ENCODE measurements around the gene CBFA2T2.
"Not testable (repeated sequence)": the region's sequence is repeated elsewhere in the genome, so short reads cannot be mapped to it uniquely, and the experiment has no call there.

Gene CBFA2T2

GRCh38 chr20:33499355-33499754 is 9.5 kb downstream of the CBFA2T2 start:
- no peak for TF ChIP-seq CTCF (IDR thresholded peaks at IDR 0.05; ENCODE audit: low read depth, low read length, missing control alignments)
- DNase-seq (ENCODE audit: extremely low read depth, low read depth) = no peak
- no peak overlapping the region for H3K4me3 ChIP-seq (replicated peaks; ENCODE audit: low read depth, low read length)

- no peak overlapping the region for H3K4me3 ChIP-seq (replicated peaks; ENCODE audit: low read depth, low read length)
- no peak for DNase-seq (ENCODE audit: extremely low read depth, low read depth)
- TF ChIP-seq CTCF (IDR thresholded peaks at IDR 0.05; ENCODE audit: low read depth, low read length, missing control alignments) = no peak
Measured at GRCh38 chr20:33501000-33501399, 11.1 kb downstream of the CBFA2T2 start.

GRCh38 chr20:33503564-33503963 is 13.7 kb downstream of the CBFA2T2 start:
- no peak for DNase-seq (ENCODE audit: extremely low read depth, low read depth)
- H3K4me3 ChIP-seq (replicated peaks; ENCODE audit: low read depth, low read length) = no peak overlapping the region
- no peak for TF ChIP-seq CTCF (IDR thresholded peaks at IDR 0.05; ENCODE audit: low read depth, low read length, missing control alignments)

GRCh38 chr20:33506576-33506975 is 16.7 kb downstream of the CBFA2T2 start:
- no peak for TF ChIP-seq CTCF (IDR thresholded peaks at IDR 0.05; ENCODE audit: low read depth, low read length, missing control alignments)

GRCh38 chr20:33507461-33507860 is 17.6 kb downstream of the CBFA2T2 start:
- no peak for DNase-seq (ENCODE audit: extremely low read depth, low read depth)
- no peak for TF ChIP-seq CTCF (IDR thresholded peaks at IDR 0.05; ENCODE audit: low read depth, low read length, missing control alignments)
- no peak overlapping the region for H3K4me3 ChIP-seq (replicated peaks; ENCODE audit: low read depth, low read length)

More at GRCh38 chr20:33506576-33506975, 16.7 kb downstream of the CBFA2T2 start:
- H3K4me3 ChIP-seq (replicated peaks; ENCODE audit: low read depth, low read length) = no peak overlapping the region
- DNase-seq (ENCODE audit: extremely low read depth, low read depth) = no peak

GRCh38 chr20:33508015-33508414 is 18.1 kb downstream of the CBFA2T2 start:
- DNase-seq (ENCODE audit: extremely low read depth, low read depth) = not testable (repeated sequence)

GRCh38 chr20:33509057-33509456 is 19.2 kb downstream of the CBFA2T2 start:
- not testable (repeated sequence) for DNase-seq (ENCODE audit: extremely low read depth, low read depth); H3K4me3 ChIP-seq (replicated peaks; ENCODE audit: low read depth, low read length)

More at GRCh38 chr20:33508015-33508414, 18.1 kb downstream of the CBFA2T2 start:
- not testable (repeated sequence) for H3K4me3 ChIP-seq (replicated peaks; ENCODE audit: low read depth, low read length)

- not testable (repeated sequence) for H3K4me3 ChIP-seq (replicated peaks; ENCODE audit: low read depth, low read length); DNase-seq (ENCODE audit: extremely low read depth, low read depth)
Measured at GRCh38 chr20:33511876-33512275, 22.0 kb downstream of the CBFA2T2 start.

Data from HFF-Myc (cell line).